ENCODE data around the gene WNK1.
"Not testable (repeated sequence)": the region's sequence is repeated elsewhere in the genome, so short reads cannot be mapped to it uniquely, and the experiment has no call there.

The WNK1 gene

DNA sequence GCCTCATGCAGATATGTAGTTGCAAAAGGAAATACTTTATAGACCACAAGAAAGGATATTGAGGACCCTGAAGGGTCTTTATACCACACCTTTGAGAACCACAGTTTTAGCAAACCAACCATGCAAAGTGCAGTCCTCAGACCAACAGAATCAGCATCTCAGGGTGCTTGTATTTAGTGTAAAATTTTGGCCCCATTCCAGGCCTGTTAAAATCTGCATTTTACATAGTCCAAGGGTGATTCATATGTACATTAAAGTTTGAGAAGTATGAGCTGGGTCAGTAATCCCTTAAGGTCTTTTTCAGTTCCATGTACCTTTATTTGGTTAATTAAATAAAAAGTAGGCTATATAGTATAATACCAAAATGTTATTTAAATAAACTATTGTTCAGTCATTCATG is 91.2 kb downstream of the WNK1 start:
- in situ Hi-C loops (cut with HindIII; ENCODE audit: low pct_ligation_motif_present, low pct_unique_long_range_greater_than_20kb, low sequenced_read_pairs), result no loop called here
- no peak for DNase-seq

DNA sequence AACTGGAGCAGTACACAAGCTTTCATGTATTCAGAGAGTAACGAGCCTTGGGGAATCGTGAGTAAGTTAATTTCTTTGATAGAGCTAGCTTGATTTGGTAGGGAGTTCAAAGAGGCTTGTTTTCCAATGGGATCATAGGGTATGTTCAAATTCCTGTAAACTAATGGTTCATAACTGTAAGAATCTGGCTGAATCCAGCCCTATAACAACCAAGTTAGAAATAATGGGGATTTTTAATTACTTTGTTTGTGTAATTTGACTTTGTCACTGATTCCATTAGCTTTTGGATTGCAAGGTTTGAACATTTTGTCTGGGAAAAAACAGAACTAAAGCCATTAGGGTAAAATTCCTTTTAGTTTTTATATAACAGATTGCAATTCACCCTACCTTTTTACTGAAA is 94.0 kb downstream of the WNK1 start:
- in situ Hi-C loops (cut with HindIII; ENCODE audit: low pct_ligation_motif_present, low pct_unique_long_range_greater_than_20kb, low sequenced_read_pairs), result no loop called here
- no peak for DNase-seq

DNA sequence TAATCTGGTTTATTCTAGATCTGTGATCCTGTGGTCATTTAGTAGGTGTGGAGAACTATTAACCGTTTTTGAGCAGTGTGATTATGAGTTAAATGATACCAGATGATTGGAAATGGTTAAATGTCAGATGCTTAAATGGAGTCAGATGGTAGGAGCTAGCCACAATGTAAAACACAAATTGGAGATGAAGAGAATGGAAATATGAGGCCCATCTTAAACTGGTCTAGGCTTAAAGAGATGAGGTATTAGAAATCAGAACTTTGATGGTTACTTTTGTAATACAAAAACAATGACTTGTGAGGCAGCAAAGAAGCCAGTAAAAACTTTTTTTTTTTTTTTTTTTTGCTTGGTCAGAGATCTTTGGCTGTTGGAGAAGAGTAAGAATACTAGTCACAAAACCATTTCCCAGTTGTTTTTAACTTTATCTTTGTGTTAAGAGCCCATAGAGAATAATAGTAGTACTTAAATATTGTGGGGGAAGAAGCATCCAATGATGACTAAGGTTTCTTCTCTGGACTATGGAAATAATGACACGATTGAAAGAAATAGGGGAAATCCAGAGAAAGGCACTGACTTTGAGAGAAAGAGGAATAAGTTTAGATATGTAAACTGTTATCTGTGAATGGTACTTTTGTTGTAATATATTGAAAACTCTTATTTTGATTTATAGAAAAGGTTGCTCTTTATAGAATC is 95.9 kb downstream of the WNK1 start:
- no peak for DNase-seq
- in situ Hi-C loops (cut with HindIII; ENCODE audit: low pct_ligation_motif_present, low pct_unique_long_range_greater_than_20kb, low sequenced_read_pairs), result no loop called here

DNA sequence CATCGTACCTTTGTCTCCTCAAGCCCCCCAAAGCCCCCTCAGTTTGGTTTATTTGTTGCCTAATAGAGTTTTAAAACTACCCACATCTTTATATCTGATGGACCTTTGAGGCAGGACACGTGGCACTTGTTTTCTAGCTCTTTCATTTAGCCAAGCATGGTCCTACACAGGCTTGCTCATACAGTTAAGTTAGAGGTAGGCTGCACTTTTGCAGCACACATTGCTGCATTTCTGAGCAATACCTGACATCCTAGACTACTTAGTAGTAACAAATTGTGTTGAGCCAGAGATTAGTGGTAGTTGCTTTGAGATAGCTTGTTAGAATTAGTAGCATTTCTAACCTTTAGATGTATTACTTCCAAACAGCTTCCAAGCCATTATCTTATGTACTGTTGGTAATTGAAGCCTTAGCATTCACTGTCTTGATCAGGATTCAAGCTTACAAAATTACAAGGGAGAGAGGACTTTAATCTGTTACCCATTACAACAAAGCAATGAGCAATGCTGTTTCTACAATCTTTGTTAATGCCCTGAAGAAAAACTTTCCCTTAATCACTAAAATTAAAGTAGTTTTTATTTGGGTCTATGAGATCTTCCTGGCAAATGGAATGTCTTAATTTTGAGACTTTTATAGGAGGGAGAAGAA is 96.6 kb downstream of the WNK1 start:
- in situ Hi-C loops (cut with HindIII; ENCODE audit: low pct_ligation_motif_present, low pct_unique_long_range_greater_than_20kb, low sequenced_read_pairs), result no loop called here
- no peak for DNase-seq

DNA sequence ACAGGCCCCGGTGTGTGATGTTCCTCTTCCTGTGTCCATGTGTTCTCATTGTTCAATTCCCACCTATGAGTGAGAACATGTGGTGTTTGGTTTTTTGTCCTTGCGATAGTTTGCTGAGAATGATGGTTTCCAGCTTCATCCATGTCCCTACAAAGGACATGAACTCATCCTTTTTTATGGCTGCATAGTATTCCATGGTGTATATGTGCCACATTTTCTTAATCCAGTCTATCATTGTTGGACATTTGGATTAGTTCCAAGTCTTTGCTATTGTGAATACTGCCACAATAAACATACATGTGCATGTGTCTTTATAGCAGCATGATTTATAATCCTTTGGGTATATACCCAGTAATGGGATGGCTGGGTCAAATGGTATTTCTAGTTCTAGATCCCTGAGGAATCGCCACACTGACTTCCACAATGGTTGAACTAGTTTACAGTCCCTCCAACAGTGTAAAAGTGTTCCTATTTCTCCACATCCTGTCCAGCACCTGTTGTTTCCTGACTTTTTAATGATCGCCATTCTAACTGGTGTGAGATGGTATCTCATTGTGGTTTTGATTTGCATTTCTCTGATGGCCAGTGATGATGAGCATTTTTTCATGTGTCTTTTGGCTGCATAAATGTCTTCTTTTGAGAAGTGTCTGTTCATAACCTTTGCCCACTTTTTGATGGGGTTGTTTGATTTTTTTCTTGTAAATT is 97.5 kb downstream of the WNK1 start:
- in situ Hi-C loops (cut with HindIII; ENCODE audit: low pct_ligation_motif_present, low pct_unique_long_range_greater_than_20kb, low sequenced_read_pairs); DNase-seq: not testable (repeated sequence)

DNA sequence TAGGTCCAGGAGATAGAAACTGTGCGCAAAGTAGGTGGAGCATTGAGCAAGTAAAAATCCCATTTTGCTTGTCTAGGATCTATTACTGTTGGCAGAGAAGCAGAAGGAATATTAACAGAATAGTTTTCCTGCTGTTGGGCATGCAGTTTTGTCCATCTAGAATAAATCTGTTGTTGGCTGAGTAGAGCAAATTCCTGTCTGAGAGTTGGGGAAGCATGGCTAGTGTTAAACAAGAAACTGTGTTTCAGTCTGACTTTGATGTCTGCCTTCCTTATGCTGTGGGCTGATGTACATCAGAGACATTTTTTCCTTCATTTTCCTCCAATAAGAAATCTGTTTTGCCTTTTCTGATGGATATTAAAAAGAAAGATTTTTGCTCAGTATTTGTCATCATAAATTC is 99.0 kb downstream of the WNK1 start:
- in situ Hi-C loops (cut with HindIII; ENCODE audit: low pct_ligation_motif_present, low pct_unique_long_range_greater_than_20kb, low sequenced_read_pairs), result no loop called here
- no peak for DNase-seq

DNA sequence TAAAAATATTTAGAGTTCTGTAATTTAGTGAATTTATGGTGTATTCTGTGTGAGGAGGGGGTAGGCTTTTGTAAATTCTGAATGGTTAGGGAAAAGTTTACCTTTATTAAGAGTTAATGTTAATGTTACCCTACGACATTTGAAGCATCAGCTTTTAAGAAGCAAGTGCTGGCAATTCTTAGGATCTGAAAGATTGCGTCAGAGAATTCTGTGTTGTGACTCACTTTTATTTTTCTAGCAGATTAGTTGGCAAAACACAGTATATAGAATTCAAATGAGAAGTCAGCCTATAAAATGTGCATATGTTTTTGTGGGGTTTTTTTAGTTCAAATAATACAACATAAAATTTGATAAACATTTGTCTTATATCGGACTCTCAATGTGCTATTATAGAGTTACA is 99.5 kb downstream of the WNK1 start:
- in situ Hi-C loops (cut with HindIII; ENCODE audit: low pct_ligation_motif_present, low pct_unique_long_range_greater_than_20kb, low sequenced_read_pairs), result no loop called here
- DNase-seq, result peak; percentile 68

DNA sequence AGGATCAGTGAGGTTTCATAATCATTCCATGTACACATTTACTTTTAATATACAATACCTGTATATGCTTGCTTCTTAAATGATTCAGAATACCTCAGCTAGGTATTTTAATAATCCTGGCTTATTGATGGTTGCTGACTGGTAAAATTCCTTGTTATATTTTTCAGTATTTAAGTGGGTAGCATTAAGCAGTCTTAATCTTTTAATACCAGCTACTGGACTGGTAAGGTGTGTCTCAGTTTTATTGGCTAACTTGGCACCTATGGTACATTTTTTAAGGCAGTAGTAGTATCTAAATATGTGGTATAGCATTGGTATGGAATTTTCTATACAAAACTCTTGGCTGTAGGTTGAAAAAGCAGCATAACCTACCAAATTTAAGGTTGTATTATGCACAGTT is 100.5 kb downstream of the WNK1 start:
- in situ Hi-C loops (cut with HindIII; ENCODE audit: low pct_ligation_motif_present, low pct_unique_long_range_greater_than_20kb, low sequenced_read_pairs), result no loop called here
- no peak for DNase-seq

DNA sequence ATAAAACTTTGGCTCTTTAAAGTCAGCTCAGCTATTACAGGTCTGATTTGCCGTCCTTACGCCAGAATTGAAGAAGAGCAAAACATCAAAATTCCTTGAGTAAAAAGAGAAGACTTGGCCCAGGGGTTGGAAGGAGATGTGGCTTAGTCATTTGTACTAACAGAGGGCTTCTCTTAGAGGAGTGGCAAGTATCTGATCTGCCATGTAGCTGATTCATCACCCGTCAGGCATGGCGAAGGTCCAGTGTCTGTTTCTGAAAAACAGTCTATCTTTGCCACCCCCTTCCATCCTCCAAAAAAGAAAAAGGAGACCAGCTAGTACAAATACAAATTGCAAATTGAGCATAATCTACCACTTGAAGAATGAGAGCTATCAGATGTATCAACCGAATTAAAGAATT is 105.2 kb downstream of the WNK1 start:
- DNase-seq, result peak; percentile 80
- in situ Hi-C loops (cut with HindIII; ENCODE audit: low pct_ligation_motif_present, low pct_unique_long_range_greater_than_20kb, low sequenced_read_pairs), result no loop called here

DNA sequence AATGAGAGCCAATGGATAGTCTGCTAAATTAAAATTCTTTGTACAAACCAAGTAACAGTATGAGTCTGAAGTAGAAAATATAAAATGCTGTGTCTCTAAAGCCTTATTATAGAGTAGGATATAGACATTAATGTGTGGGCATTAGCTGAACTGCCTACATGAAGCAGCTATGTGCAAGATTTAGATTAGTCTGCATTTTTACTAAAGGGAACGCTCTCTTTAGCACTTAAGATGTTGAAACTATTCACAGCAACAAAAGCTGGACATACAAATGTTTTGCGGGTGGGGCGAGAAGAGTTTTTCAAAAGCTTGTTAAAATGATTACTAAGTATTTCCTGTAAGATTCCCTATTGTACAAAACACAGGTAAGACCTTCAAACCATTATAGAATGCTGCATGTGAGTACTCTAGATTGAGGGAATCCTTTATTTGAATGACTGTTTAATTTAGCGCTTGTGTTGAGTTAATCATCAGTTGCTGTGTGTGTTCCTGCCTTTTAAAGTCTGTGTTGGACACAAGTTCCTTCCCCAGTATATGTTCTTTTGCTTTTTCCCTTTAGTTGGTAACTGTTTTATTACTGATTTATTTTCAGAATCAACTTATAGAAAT is 110.0 kb downstream of the WNK1 start:
- no peak for DNase-seq
- in situ Hi-C loops (cut with HindIII; ENCODE audit: low pct_ligation_motif_present, low pct_unique_long_range_greater_than_20kb, low sequenced_read_pairs), result no loop called here

DNA sequence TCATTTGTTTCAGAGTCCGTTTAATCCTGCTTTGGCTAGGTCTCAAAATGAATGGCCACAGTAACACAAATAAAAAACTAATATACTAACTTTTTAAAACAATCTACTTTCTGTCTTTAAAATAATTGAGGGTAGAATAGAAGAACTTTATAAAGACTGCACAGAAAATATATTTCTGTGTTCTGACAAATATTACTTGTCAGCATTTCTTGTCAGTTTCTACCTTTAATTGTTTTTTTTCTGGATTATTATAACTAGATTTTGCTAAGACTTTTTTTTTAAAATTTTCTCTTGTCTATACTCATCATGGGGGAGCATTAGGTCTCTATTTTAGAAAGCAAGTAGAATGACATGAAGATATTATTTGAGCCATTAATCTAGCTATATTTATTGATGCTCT is 110.9 kb downstream of the WNK1 start:
- in situ Hi-C loops (cut with HindIII; ENCODE audit: low pct_ligation_motif_present, low pct_unique_long_range_greater_than_20kb, low sequenced_read_pairs), result no loop called here
- DNase-seq, result no peak

DNA sequence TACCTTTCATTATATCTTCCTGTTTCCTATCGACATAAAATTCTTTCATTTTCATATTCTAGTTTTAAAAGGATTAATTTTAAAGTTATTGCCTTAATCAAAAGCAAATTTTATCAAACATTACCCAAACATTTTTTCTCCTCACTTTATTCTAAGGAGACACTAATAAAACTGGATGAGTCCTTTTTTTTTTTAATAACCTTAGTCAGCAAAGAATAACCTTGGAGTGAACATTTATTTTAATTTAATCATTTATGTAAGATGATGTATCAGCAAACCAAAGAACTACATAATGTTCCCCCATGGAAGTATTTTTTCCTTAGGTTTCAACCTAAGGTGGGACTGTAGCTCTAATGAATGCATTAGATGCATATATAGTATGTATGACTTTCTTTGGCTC is 113.2 kb downstream of the WNK1 start:
- DNase-seq, result no peak
- in situ Hi-C loops (cut with HindIII; ENCODE audit: low pct_ligation_motif_present, low pct_unique_long_range_greater_than_20kb, low sequenced_read_pairs), result no loop called here

DNA sequence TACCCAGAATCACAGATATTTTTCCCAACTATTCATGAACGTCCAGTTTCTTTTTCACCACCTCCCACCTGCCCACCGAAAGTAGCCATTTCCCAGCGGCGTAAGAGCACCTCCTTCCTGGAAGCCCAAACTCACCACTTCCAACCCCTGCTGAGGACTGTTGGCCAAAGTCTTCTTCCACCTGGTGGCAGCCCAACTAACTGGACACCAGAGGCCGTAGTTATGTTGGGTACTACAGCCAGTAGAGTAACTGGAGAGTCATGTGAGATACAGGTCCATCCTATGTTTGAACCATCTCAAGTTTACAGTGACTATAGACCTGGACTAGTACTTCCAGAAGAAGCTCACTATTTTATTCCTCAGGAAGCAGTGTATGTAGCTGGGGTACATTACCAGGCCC is 115.5 kb downstream of the WNK1 start:
- DNase-seq, result no peak
- in situ Hi-C loops (cut with HindIII; ENCODE audit: low pct_ligation_motif_present, low pct_unique_long_range_greater_than_20kb, low sequenced_read_pairs), result no loop called here

DNA sequence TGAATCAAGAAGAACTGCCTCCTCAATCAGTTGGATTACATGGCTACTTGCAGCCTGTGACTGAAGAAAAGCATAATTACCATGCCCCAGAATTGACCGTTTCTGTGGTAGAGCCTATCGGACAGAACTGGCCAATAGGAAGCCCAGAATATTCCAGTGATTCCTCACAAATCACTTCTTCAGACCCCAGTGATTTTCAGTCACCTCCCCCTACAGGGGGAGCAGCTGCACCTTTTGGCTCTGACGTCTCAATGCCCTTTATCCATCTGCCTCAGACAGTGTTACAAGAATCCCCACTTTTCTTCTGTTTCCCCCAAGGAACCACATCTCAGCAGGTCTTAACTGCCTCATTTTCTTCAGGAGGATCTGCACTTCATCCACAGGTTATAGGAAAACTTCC is 116.3 kb downstream of the WNK1 start:
- in situ Hi-C loops (cut with HindIII; ENCODE audit: low pct_ligation_motif_present, low pct_unique_long_range_greater_than_20kb, low sequenced_read_pairs), result no loop called here

DNA sequence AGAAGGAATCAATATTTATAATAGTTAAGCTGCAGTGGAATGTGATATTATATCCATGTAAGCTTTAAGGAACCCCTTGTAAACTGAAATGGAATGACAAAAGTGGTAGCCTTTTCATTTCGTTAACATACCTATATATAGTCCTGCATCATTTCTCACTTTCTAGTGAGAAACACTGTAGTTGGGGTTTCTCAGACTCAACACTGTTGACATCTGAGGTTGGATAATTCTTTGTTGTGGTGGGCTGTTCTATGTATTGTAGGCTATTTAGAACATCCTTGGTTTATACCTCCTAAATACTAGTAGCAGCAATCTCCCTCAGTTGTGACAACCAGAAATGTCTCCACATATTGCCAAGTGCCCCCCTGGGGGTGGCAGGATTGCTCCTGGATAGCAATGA is 118.0 kb downstream of the WNK1 start:
- in situ Hi-C loops (cut with HindIII; ENCODE audit: low pct_ligation_motif_present, low pct_unique_long_range_greater_than_20kb, low sequenced_read_pairs), result no loop called here
- no peak for DNase-seq

More for the DNA sequence above, 116.3 kb downstream of the WNK1 start:
- DNase-seq, result peak; percentile 20

DNA sequence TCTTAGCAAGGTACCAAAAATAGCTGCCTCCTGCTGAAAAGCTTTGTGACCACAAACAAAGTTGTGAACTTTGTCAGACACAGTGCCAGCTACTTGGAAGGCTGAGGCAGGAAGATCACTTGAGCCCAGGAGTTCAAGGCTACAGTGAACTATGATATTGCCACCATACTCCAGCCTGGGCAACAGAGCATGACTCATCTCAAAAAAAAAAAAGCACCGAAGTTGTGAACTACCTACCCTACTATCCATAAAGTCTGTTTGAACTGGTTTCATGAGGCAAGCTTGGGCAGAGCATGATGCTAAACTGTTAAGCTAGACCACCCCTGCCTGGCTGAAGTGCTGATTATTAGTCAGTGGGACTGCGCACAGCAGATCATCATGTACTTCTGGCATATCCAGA is 121.6 kb downstream of the WNK1 start:
- in situ Hi-C loops (cut with HindIII; ENCODE audit: low pct_ligation_motif_present, low pct_unique_long_range_greater_than_20kb, low sequenced_read_pairs), result no loop called here
- DNase-seq, result no peak

DNA sequence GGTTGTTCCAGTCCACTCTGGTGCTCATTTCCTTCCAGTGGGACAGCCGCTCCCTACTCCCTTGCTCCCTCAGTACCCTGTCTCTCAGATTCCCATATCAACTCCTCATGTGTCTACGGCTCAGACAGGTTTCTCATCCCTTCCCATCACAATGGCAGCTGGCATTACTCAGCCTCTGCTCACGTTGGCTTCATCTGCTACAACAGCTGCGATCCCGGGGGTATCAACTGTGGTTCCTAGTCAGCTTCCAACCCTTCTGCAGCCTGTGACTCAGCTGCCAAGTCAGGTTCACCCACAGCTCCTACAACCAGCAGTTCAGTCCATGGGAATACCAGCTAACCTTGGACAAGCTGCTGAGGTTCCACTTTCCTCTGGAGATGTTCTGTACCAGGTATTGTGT is 127.3 kb downstream of the WNK1 start:
- in situ Hi-C loops (cut with HindIII; ENCODE audit: low pct_ligation_motif_present, low pct_unique_long_range_greater_than_20kb, low sequenced_read_pairs), result no loop called here
- no peak for DNase-seq

DNA sequence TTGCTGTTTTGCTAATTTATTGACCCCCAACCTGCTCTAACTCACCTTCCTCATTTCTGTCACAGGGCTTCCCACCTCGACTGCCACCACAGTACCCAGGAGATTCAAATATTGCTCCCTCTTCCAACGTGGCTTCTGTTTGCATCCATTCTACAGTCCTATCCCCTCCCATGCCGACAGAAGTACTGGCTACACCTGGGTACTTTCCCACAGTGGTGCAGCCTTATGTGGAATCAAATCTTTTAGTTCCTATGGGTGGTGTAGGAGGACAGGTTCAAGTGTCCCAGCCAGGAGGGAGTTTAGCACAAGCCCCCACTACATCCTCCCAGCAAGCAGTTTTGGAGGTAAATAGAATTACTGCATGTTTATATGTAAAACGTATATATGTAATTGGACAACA is 128.3 kb downstream of the WNK1 start:
- in situ Hi-C loops (cut with HindIII; ENCODE audit: low pct_ligation_motif_present, low pct_unique_long_range_greater_than_20kb, low sequenced_read_pairs), result no loop called here
- no peak for DNase-seq

DNA sequence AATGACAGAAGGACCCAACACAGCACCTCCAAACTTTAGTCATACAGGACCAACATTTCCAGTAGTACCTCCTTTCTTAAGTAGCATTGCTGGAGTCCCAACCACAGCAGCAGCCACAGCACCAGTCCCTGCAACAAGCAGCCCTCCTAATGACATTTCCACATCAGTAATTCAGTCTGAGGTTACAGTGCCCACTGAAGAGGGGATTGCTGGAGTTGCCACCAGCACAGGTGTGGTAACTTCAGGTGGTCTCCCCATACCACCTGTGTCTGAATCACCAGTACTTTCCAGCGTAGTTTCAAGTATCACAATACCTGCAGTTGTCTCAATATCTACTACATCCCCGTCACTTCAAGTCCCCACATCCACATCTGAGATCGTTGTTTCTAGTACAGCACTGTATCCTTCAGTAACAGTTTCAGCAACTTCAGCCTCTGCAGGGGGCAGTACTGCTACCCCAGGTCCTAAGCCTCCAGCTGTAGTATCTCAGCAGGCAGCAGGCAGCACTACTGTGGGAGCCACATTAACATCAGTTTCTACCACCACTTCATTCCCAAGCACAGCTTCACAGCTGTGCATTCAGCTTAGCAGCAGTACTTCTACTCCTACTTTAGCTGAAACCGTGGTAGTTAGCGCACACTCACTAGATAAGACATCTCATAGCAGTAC is 132.5 kb downstream of the WNK1 start:
- in situ Hi-C loops (cut with HindIII; ENCODE audit: low pct_ligation_motif_present, low pct_unique_long_range_greater_than_20kb, low sequenced_read_pairs), result no loop called here

More for the DNA sequence above, 132.5 kb downstream of the WNK1 start:
- DNase-seq, result no peak

Data from ACHN (cell line).